ENCODE measurements around the gene GPR35. TPM values are rescaled to one million over a fixed set of nuclear protein-coding genes. Genes with fewer than 3 reads are reported as not detected.

GPR35 gene
- total and polyA plus RNA-seq, 2 donors (not counting 3 experiments of a cell fraction or from before 2014, with no cell fraction given), result 0.18 to 0.33 TPM

DNA sequence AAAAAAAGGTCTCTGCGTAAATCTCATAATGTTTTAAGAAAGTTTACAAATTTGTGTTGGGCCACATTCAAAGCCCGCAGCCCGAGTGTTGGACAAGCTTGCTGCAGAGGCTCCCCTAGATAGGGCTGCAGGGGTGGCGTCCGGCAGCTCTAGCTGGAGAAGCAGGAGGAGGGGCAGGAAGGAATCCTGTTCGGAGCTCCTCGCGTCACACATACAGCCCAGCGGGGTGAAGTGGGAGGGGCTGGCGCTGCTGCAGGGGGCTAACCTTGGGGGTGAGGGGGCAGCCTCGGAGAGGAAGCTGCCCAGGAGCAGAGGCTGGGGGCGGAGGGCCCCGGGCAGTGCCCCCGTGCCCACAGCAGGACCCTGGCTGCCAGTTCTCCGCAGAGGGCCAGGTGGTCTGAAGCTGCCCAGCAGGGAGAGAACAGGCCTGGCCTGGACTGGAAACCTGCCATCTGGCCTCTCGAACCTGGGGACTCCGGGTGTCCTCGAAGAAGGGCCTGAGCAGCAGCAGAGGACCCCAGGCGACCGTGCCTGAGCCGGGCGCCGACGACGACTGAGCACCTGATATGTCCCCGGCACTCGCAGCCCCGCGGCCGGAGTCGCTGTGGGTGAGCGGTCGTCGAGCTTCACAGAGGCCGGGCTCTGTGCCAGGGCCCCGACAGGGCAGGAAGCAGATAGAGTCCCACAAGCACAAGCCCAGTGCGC, 2.6 kb upstream of the GPR35 start:
- no peak overlapping the region for H3K4me3 ChIP-seq (replicated peaks in 1 of 3; ENCODE audit: insufficient read depth in 1 of 3, low read depth in 1 of 3, low read length in 3 of 3)
- no peak overlapping the region for H3K9ac ChIP-seq (replicated peaks; ENCODE audit: extremely low read depth, insufficient read depth, low read length)
- dilution Hi-C loops (cut with MboI; ENCODE audit: extremely low pct_ligation_motif_present, low sequenced_read_pairs), result no loop called here
- H3K36me3 ChIP-seq (ENCODE audit: control insufficient read depth in 2 of 2, extremely low read depth in 1 of 2, insufficient read depth in 2 of 2, low read length in 2 of 2), result no peaks in the 10 kb centered on the region
- DNase-seq (ENCODE audit: low read depth, low spot score) (no peak), FAIRE-seq (no peak)
- ChIA-PET POLR2A (no interaction called here), CTCF (no interaction called here)
- intact Hi-C loops (cut with micrococcal nuclease), result no loop called here
- no peaks in the 10 kb centered on the region for H4K20me1 ChIP-seq (replicated peaks; ENCODE audit: control insufficient read depth, extremely low read depth, insufficient read depth, low read length)
- H3K79me2 ChIP-seq (ENCODE audit: control insufficient read depth, insufficient read depth, low read length), result no peaks in the 10 kb centered on the region
- no peaks in the 10 kb centered on the region for H3K27me3 ChIP-seq (ENCODE audit: control insufficient read depth in 2 of 2, insufficient read depth in 2 of 2, low read length in 2 of 2)
- H3K4me1 ChIP-seq (ENCODE audit: control insufficient read depth, extremely low read depth, insufficient read depth, low read length), result no peaks in the 10 kb centered on the region
- no TSS peak for BruUV-seq (replicated peaks)
- no peak overlapping the region for H2AFZ ChIP-seq (ENCODE audit: low read depth, low read length)
- TF ChIP-seq EZH2 (IDR thresholded peaks at IDR 0.05; ENCODE audit: borderline replicate concordance, low read depth, low read length, severe bottlenecking) (no peak), FOS (IDR thresholded peaks at IDR 0.05; ENCODE audit: borderline replicate concordance, insufficient read depth, low read length) (no peak), MAX (IDR thresholded peaks at IDR 0.05; ENCODE audit: insufficient read depth, insufficient read length) (no peak), MYC (IDR thresholded peaks at IDR 0.05; ENCODE audit: low read depth, low read length) (no peak), POLR2AphosphoS5 (IDR thresholded peaks at IDR 0.05; ENCODE audit: insufficient read depth, low read depth, low read length) (no peak), GATA2 (IDR thresholded peaks at IDR 0.05; ENCODE audit: insufficient read depth, insufficient read length, low read depth, low read length) (no peak), CTCF (IDR thresholded peaks at IDR 0.05; ENCODE audit: extremely low read depth in 1 of 2, insufficient read depth in 1 of 2, low read depth in 1 of 2, low read length in 2 of 2) (no peak), POLR2A (IDR thresholded peaks at IDR 0.05; ENCODE audit: low read depth, low read length) (no peak), JUN (IDR thresholded peaks at IDR 0.05; ENCODE audit: borderline replicate concordance, insufficient read depth, insufficient read length, low read depth) (no peak)
- H3K4me2 ChIP-seq (ENCODE audit: insufficient read depth, low read length), result no peak overlapping the region
- no peaks in the 10 kb centered on the region for H3K9me3 ChIP-seq (replicated peaks; ENCODE audit: control insufficient read depth, insufficient read depth, low read length)
- no peaks in the 10 kb centered on the region for H3K9me1 ChIP-seq (replicated peaks; ENCODE audit: control insufficient read depth, extremely low read depth, insufficient read depth, low read length)
- no peak overlapping the region for H3K27ac ChIP-seq (ENCODE audit: insufficient read depth, low read depth, low read length)

Measured in endothelial cell of umbilical vein (primary cell).